ENCODE results near the gene IPCEF1. TPM values are rescaled to one million over a fixed set of nuclear protein-coding genes. Genes with fewer than 3 reads are reported as not detected.

IPCEF1 gene
- total RNA-seq, 2 donors from 2014 or later: 0.90 to 1.2 TPM

DNA sequence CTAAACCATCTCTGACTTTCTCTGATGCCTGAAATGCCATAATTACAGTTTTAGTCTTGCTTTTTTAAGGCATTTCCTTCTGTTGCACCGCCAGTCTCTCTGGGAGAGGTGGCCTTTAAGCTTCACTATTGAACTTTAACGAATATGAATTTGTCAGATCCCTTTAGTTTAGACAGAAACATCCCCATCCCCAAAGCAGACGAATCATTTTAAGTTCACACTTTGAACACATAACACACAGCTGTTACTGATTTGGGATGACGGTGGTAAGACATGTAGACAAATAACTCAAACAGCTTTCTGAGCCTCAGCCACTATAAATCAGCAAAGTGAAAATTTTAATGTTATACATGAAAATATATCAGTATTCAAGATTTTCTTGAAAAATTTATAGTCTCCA lies 7.2 kb upstream of the IPCEF1 start:
- no peaks in the 10 kb centered on the region for H3K27me3 ChIP-seq
- H3K36me3 ChIP-seq: no peaks in the 10 kb centered on the region
- TF ChIP-seq, protein P1, sequence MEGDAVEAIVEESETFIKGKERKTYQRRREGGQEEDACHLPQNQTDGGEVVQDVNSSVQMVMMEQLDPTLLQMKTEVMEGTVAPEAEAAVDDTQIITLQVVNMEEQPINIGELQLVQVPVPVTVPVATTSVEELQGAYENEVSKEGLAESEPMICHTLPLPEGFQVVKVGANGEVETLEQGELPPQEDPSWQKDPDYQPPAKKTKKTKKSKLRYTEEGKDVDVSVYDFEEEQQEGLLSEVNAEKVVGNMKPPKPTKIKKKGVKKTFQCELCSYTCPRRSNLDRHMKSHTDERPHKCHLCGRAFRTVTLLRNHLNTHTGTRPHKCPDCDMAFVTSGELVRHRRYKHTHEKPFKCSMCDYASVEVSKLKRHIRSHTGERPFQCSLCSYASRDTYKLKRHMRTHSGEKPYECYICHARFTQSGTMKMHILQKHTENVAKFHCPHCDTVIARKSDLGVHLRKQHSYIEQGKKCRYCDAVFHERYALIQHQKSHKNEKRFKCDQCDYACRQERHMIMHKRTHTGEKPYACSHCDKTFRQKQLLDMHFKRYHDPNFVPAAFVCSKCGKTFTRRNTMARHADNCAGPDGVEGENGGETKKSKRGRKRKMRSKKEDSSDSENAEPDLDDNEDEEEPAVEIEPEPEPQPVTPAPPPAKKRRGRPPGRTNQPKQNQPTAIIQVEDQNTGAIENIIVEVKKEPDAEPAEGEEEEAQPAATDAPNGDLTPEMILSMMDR (IDR thresholded peaks at IDR 0.05): no peak
- no peaks in the 10 kb centered on the region for H3K9me3 ChIP-seq
- no peaks in the 10 kb centered on the region for H3K4me1 ChIP-seq
- no peak overlapping the region for H3K27ac ChIP-seq
- intact Hi-C loops (cut with DNase I): loop anchor here (10.0 kb wide), 1 partner anchor 209 kb away; no protein-coding TSS in a partner anchor
- no peak overlapping the region for H3K9ac ChIP-seq (ENCODE audit: low read depth in 2 of 2, low read length in 2 of 2)
- no peak overlapping the region for H3K4me3 ChIP-seq
- no peak for DNase-seq

DNA sequence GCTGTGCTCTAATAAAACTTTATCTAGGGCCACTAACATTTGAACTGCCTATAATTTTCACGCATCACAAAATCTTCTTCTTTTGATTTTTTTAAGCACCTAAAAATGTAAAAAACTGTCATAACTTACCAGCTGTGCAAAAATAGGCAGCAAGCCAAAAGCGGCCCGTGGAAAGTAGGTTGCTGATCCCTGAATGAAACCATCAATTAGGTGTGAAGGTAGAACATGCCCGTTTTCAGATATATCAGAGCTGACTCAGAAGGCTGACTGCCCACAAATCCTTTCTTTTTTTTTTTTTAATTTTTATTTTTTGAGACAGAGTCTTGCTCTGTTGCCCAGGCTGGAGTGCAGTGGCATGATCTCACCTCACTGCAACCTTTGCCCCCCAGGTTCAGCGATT lies 4.9 kb upstream of the IPCEF1 start:
- no peaks in the 10 kb centered on the region for H3K27me3 ChIP-seq
- TF ChIP-seq, protein P1 (IDR thresholded peaks at IDR 0.05): no peak
- H3K9me3 ChIP-seq: no peaks in the 10 kb centered on the region
- no peaks in the 10 kb centered on the region for H3K4me1 ChIP-seq
- intact Hi-C loops (cut with DNase I): loop anchor here (10.0 kb wide), 1 partner anchor 207 kb away; no protein-coding TSS in a partner anchor
- H3K36me3 ChIP-seq: no peaks in the 10 kb centered on the region
- no peak overlapping the region for H3K27ac ChIP-seq
- no peak for DNase-seq
- no peak overlapping the region for H3K9ac ChIP-seq (ENCODE audit: low read depth in 2 of 2, low read length in 2 of 2)
- H3K4me3 ChIP-seq: no peak overlapping the region

DNA sequence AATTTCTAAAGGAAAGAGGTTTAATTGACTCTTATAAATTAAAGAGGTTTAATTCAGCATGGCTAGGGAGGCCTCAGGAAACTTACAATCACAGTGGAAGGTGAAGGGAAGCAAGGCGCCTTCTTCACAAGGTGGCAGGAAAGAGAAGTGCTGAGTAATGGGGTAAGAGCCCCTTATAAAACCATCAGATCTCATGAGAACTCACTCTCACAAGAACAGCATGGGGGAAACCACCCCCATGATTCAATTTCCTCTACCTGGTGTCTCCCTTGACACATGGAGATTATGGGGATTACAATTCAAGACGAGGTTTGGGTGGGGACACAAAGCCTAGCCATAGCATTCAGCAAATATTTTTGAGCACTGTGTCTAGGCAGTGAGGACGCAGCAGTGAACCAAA lies 3.9 kb upstream of the IPCEF1 start:
- H3K9ac ChIP-seq (ENCODE audit: low read depth in 2 of 2, low read length in 2 of 2): no peak overlapping the region
- no peaks in the 10 kb centered on the region for H3K27me3 ChIP-seq
- no peak for DNase-seq
- H3K4me3 ChIP-seq: no peak overlapping the region
- no peaks in the 10 kb centered on the region for H3K4me1 ChIP-seq
- no peaks in the 10 kb centered on the region for H3K36me3 ChIP-seq
- H3K9me3 ChIP-seq: no peaks in the 10 kb centered on the region
- TF ChIP-seq, protein P1 (IDR thresholded peaks at IDR 0.05): no peak
- intact Hi-C loops (cut with DNase I): loop anchor here (10.0 kb wide), 1 partner anchor 206 kb away; no protein-coding TSS in a partner anchor
- H3K27ac ChIP-seq: no peak overlapping the region

DNA sequence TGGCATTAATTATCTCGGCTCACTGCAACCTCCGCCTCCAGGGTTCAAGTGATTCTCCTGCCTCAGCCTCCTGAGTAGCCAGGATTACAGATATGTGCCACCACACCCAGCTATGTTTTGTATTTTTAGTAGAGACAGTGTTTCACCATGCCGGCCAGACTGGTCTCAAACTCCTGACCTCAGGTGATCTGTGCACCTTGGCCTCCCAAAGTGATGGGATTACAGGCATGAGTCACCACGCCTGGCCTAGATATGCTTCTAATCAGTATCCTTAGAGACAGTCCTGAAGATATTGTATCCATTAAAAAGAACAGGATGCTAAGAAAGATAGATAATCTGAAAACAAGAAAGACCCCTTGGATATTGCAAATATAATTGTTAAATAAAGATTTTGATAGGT lies 3.1 kb upstream of the IPCEF1 start:
- no peaks in the 10 kb centered on the region for H3K9me3 ChIP-seq
- DNase-seq: no peak
- H3K27me3 ChIP-seq: no peaks in the 10 kb centered on the region
- no peak overlapping the region for H3K9ac ChIP-seq (ENCODE audit: low read depth in 2 of 2, low read length in 2 of 2)
- TF ChIP-seq, protein P1 (IDR thresholded peaks at IDR 0.05): no peak
- no peaks in the 10 kb centered on the region for H3K36me3 ChIP-seq
- no peak overlapping the region for H3K4me3 ChIP-seq
- intact Hi-C loops (cut with DNase I): loop anchor here (10.0 kb wide), 1 partner anchor 205 kb away; no protein-coding TSS in a partner anchor
- no peaks in the 10 kb centered on the region for H3K4me1 ChIP-seq
- no peak overlapping the region for H3K27ac ChIP-seq

DNA sequence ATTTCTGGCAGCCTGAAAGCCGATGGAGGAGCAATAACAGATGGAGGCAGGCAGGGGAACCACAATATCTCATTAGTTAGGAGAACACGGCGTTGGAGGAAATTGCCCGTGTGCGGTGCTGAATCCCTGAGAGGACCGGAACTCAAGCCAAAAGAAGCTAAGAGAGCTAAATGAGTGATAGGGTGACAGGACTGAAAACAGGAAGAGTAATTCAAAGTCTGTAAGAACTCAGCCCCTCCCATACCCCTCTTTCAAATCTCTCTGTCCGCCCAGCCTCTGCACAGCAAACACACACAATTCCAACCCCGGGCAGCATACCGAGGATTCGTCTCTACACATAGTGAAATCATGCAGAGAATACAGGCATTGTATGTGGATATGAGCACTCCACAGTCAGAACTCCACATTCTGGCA lies 2.6 kb upstream of the IPCEF1 start:
- H3K36me3 ChIP-seq: no peaks in the 10 kb centered on the region
- no peak overlapping the region for H3K4me3 ChIP-seq
- H3K9me3 ChIP-seq: no peaks in the 10 kb centered on the region
- no peaks in the 10 kb centered on the region for H3K4me1 ChIP-seq
- TF ChIP-seq, protein P1 (IDR thresholded peaks at IDR 0.05): no peak
- no peak overlapping the region for H3K9ac ChIP-seq (ENCODE audit: low read depth in 2 of 2, low read length in 2 of 2)
- intact Hi-C loops (cut with DNase I): no loop called here
- DNase-seq: no peak
- H3K27ac ChIP-seq: no peak overlapping the region
- H3K27me3 ChIP-seq: no peaks in the 10 kb centered on the region

Measured in colonic mucosa (tissue), 4 donors.